ENCODE measurements around the gene CLPTM1L.

Gene CLPTM1L

GRCh38 chr5:1322036-1322900, 22.6 kb downstream of the CLPTM1L start:
- in situ Hi-C loops (cut with MboI; ENCODE audit: low sequenced_read_pairs, unreplicated experiment) = no loop called here
- no peak for DNase-seq (ENCODE audit: low spot score)

GRCh38 chr5:1321576-1321975, 23.3 kb downstream of the CLPTM1L start:
- TF ChIP-seq, protein P1, sequence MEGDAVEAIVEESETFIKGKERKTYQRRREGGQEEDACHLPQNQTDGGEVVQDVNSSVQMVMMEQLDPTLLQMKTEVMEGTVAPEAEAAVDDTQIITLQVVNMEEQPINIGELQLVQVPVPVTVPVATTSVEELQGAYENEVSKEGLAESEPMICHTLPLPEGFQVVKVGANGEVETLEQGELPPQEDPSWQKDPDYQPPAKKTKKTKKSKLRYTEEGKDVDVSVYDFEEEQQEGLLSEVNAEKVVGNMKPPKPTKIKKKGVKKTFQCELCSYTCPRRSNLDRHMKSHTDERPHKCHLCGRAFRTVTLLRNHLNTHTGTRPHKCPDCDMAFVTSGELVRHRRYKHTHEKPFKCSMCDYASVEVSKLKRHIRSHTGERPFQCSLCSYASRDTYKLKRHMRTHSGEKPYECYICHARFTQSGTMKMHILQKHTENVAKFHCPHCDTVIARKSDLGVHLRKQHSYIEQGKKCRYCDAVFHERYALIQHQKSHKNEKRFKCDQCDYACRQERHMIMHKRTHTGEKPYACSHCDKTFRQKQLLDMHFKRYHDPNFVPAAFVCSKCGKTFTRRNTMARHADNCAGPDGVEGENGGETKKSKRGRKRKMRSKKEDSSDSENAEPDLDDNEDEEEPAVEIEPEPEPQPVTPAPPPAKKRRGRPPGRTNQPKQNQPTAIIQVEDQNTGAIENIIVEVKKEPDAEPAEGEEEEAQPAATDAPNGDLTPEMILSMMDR (IDR thresholded peaks at IDR 0.05; ENCODE audit: borderline replicate concordance, control extremely low read depth, extremely low read depth, insufficient read depth, missing control alignments) = no peak
- DNase-seq (ENCODE audit: low spot score) = no peak
- in situ Hi-C loops (cut with MboI; ENCODE audit: low sequenced_read_pairs, unreplicated experiment) = no loop called here

More at GRCh38 chr5:1322036-1322900, 22.6 kb downstream of the CLPTM1L start:
- TF ChIP-seq, protein P1 (IDR thresholded peaks at IDR 0.05; ENCODE audit: borderline replicate concordance, control extremely low read depth, extremely low read depth, insufficient read depth, missing control alignments) = no peak

- DNase-seq (ENCODE audit: low spot score) = no peak
- TF ChIP-seq, protein P1 (IDR thresholded peaks at IDR 0.05; ENCODE audit: borderline replicate concordance, control extremely low read depth, extremely low read depth, insufficient read depth, missing control alignments) = no peak
- in situ Hi-C loops (cut with MboI; ENCODE audit: low sequenced_read_pairs, unreplicated experiment) = no loop called here
These were observed 24.2 kb downstream of the CLPTM1L start for GRCh38 chr5:1320436-1321344.

DNA sequence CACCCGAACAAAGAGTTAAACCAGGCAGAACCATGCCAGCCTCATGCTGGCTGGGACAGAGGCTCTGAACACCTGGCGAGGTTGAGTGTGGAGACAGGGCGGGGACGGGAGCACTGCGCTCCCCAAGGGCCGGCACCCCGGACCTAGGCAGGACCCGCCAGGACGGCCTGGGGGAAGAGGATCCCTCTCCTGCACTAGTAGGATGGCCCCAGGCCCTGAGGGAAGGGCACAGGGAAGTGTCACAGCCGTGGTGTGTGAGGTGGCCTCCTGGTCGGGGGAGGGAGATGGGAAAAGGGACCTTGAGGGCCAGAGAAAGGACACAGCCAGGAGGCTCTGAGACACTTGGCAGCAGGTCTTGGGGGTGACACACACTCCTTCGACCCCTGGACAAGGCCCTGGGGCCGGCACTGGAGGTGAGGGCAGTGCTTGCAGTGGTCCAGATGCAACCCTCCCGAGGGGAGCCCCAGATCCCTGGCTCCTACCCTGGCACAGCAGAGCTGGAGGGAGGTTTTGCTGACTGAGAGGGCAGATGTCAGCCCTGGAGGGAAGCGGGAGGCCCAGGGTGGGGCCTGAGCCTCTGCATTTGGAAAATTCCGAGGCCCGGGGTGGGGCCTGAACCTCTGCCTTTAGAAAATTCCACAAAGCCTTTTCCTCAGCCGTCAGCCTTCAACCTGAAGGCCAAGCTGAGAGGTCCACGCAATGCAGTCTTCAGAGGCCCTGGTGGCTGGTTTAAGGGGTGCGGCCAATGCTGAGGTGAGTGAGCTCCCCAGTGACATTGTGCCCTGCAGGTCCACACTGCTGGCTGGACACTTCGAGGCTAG, 25.3 kb downstream of the CLPTM1L start:
- in situ Hi-C loops (cut with MboI; ENCODE audit: low sequenced_read_pairs, unreplicated experiment) = no loop called here
- DNase-seq (ENCODE audit: low spot score) = no peak
- TF ChIP-seq, protein P1 (IDR thresholded peaks at IDR 0.05; ENCODE audit: borderline replicate concordance, control extremely low read depth, extremely low read depth, insufficient read depth, missing control alignments) = no peak

- in situ Hi-C loops (cut with MboI; ENCODE audit: low sequenced_read_pairs, unreplicated experiment) = no loop called here
- DNase-seq (ENCODE audit: low spot score) = no peak
- TF ChIP-seq, protein P1 (IDR thresholded peaks at IDR 0.05; ENCODE audit: borderline replicate concordance, control extremely low read depth, extremely low read depth, insufficient read depth, missing control alignments) = no peak
These were observed 26.1 kb downstream of the CLPTM1L start for GRCh38 chr5:1318659-1319251.

Measured in GM13976 (cell line).